ENCODE measurements around the gene SLC7A4. TPM values are rescaled to one million over a fixed set of nuclear protein-coding genes. Genes with fewer than 3 reads are reported as not detected.
"Not testable (repeated sequence)": the region's sequence is repeated elsewhere in the genome, so short reads cannot be mapped to it uniquely, and the experiment has no call there.

The SLC7A4 gene
- total and polyA plus RNA-seq, 7 experiments from 2014 or later: 0.08 to 0.13 (median 0.13) TPM; not detected in 4

- Histone ChIP-seq H3K36me3 (ENCODE audit: control insufficient read depth in 2 of 3, insufficient read depth in 3 of 3, low read length in 3 of 3) (no peaks in the 10 kb centered on the region), H3K9me3 (ENCODE audit: control insufficient read depth in 2 of 3, low read length in 3 of 3) (no peaks in the 10 kb centered on the region), H3K27me3 (ENCODE audit: control insufficient read depth in 2 of 2, insufficient read depth in 2 of 2, low read length in 2 of 2) (no peaks in the 10 kb centered on the region), H3K4me1 (ENCODE audit: control insufficient read depth in 2 of 2, insufficient read depth in 2 of 2, low read length in 2 of 2) (no peaks in the 10 kb centered on the region), H3K4me3 (ENCODE audit: low read length) (no peak overlapping the region), H3K27ac (ENCODE audit: low read depth, low read length) (no peak overlapping the region)
- Mint-ChIP-seq H3K4me3 (no peak overlapping the region), H3K36me3 (no peaks in the 10 kb centered on the region), H3K4me1 (peaks cover 0 to 4% (median 0%) of the 10 kb centered on the region in 7 donors), H3K9me3 (no peaks in the 10 kb centered on the region), H3K27me3 (peaks cover 0 to 5% (median 0%) of the 10 kb centered on the region in 5 donors), H3K27ac (no peak overlapping the region)
- ChIA-PET CTCF (interaction anchor here (1.0 kb wide), 1 partner anchor 118 kb away, joined by 3 read pairs; no protein-coding TSS in a partner anchor), POLR2A (no interaction called here)
- no peak for DNase-seq
- intact Hi-C loops (cut with micrococcal nuclease): no loop called here
- no peak for ATAC-seq
Observed at GRCh38 chr22:21069375-21069774, 37.0 kb upstream of the SLC7A4 start.

DNA sequence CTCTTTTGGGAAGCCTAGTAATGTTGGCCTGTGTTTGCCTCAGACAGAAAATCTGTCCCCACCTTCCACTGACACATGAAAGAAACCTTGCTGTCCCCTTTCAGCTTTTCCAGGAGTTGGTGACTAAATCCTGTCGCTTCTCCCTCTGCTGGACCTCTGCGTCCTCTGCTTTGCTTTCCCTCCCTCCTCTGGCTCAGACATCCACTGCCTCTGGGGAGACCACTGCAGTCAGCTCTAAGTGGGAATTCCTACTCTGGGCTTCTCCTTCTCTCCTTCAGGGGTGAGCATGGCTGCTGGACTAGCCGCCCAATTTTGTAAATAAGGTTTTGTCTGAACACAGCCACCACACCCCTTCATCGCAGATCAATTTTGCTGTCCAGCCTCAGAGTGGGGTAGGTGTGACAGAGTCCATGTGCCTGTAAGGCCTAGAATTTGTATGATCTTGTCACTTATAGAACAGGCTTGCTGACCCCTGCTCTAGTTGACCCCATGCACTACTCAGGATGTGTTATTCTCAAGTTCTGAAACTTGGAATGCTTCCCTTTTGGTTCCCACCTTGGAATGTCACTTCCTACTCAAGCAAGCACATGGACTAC is 36.4 kb upstream of the SLC7A4 start:
- ChIA-PET POLR2A (no interaction called here), CTCF (interaction anchor here (1.0 kb wide), 1 partner anchor 118 kb away, joined by 3 read pairs; no protein-coding TSS in a partner anchor)
- intact Hi-C loops (cut with micrococcal nuclease): no loop called here
- Histone ChIP-seq H3K4me3 (ENCODE audit: low read length) (no peak overlapping the region), H3K27ac (ENCODE audit: low read depth, low read length) (no peak overlapping the region), H3K27me3 (ENCODE audit: control insufficient read depth in 2 of 2, insufficient read depth in 2 of 2, low read length in 2 of 2) (no peaks in the 10 kb centered on the region), H3K36me3 (ENCODE audit: control insufficient read depth in 2 of 3, insufficient read depth in 3 of 3, low read length in 3 of 3) (no peaks in the 10 kb centered on the region), H3K9me3 (ENCODE audit: control insufficient read depth in 2 of 3, low read length in 3 of 3) (no peaks in the 10 kb centered on the region), H3K4me1 (ENCODE audit: control insufficient read depth in 2 of 2, insufficient read depth in 2 of 2, low read length in 2 of 2) (no peaks in the 10 kb centered on the region)
- H3K27ac Mint-ChIP-seq: no peak overlapping the region
- peaks cover 0 to 5% (median 0%) of the 10 kb centered on the region in 5 donors for H3K27me3 Mint-ChIP-seq
- no peaks in the 10 kb centered on the region for H3K9me3 Mint-ChIP-seq
- DNase-seq: no peak
- no peak for ATAC-seq
- peaks cover 0 to 4% (median 0%) of the 10 kb centered on the region in 7 donors for H3K4me1 Mint-ChIP-seq
- H3K4me3 Mint-ChIP-seq: no peak overlapping the region
- no peaks in the 10 kb centered on the region for H3K36me3 Mint-ChIP-seq

DNA sequence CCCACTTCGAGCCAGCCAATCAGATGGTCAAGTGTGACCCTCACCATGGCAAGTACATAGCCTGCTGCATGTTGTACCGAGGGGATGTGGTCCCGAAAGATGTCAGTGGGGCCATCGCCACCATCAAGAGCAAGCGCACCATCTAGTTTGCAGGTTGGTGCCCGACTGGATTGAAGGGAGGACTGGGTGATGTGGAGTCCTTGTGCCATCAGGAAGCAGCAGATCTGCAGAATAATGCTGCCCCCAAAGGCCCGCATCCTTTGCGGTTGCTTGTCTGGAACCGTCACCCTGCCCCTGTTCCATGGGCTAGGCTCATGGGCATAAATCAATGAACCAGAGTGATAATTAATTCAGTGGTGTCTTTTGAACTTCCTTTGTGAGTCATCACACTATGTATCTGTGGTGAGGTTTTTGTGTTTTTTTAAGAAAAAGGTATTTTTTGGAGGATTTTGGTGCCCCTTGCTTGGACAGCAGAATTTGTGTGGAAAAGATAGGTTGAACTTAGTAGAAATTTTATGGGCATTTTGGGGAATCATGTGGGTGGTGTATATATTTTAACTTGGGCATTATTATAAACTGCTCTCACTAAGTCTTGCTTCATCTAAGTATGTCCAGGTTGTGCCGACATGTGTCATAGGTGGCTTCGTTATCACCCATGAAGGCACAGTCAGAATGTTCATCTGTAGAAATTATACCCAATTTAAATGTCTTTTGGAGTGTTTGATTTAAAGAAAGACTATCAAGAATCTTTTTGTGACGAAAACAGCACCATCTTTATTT is 35.7 kb upstream of the SLC7A4 start:
- Mint-ChIP-seq H3K9me3 (no peaks in the 10 kb centered on the region), H3K4me3 (no peak overlapping the region), H3K27ac (no peak overlapping the region), H3K36me3 (no peaks in the 10 kb centered on the region), H3K27me3 (peaks cover 0 to 5% (median 0%) of the 10 kb centered on the region in 5 donors), H3K4me1 (peaks cover 0 to 4% (median 0%) of the 10 kb centered on the region in 7 donors)
- Histone ChIP-seq H3K36me3 (ENCODE audit: control insufficient read depth in 2 of 3, insufficient read depth in 3 of 3, low read length in 3 of 3) (no peaks in the 10 kb centered on the region), H3K4me1 (ENCODE audit: control insufficient read depth in 2 of 2, insufficient read depth in 2 of 2, low read length in 2 of 2) (no peaks in the 10 kb centered on the region), H3K4me3 (ENCODE audit: low read length) (no peak overlapping the region), H3K9me3 (ENCODE audit: control insufficient read depth in 2 of 3, low read length in 3 of 3) (no peaks in the 10 kb centered on the region), H3K27me3 (ENCODE audit: control insufficient read depth in 2 of 2, insufficient read depth in 2 of 2, low read length in 2 of 2) (no peaks in the 10 kb centered on the region), H3K27ac (ENCODE audit: low read depth, low read length) (no peak overlapping the region)
- ATAC-seq (no peak), DNase-seq (no peak)
- CTCF ChIA-PET: no interaction called here
- POLR2A ChIA-PET: no interaction called here
- intact Hi-C loops (cut with micrococcal nuclease): no loop called here

DNA sequence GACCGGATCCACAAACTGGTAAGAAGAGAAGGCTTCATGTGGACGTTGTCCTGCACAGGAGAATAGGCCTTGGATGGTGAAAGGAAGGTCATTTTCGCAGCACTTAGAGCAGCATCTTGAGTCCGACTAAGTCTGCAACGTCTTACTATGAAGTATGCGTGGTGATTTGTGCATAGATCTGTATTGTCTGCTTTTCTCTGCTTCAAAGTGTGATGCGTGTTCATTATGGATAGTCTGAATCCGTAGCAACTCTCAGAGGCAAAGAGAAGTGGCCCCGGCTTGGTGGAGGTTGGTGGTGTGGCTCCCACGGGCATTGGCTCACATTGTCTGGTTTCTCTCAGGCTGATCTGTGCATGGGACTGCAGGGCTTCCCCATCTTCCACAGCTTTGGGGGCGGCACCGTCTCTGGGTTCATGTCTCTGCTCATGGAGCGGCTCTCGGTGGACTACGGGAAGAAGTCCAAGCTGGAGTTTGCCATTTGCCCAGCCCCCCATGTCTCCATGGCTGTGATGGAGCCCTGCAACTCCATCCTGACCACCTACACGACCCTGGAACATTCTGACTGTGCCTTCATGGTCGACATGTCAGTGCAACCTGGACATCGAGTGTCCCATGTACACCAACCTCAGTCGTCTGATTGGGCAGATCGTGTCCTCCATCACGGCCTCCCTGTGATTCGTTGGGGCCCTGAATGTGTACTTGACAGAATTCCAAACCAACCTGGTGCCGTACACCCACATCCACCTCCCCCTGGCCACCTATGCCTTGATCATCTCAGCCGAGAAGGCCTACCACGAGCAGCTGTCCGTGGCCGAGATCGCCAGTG is 34.9 kb upstream of the SLC7A4 start:
- no peak overlapping the region for H3K4me3 ChIP-seq (ENCODE audit: low read length)
- no peaks in the 10 kb centered on the region for H3K36me3 ChIP-seq (ENCODE audit: control insufficient read depth in 2 of 3, insufficient read depth in 3 of 3, low read length in 3 of 3)
- no peaks in the 10 kb centered on the region for H3K9me3 ChIP-seq (ENCODE audit: control insufficient read depth in 2 of 3, low read length in 3 of 3)
- Mint-ChIP-seq H3K4me3 (no peak overlapping the region), H3K27me3 (peaks cover 0 to 5% (median 0%) of the 10 kb centered on the region in 5 donors), H3K9me3 (no peaks in the 10 kb centered on the region), H3K27ac (no peak overlapping the region), H3K36me3 (no peaks in the 10 kb centered on the region), H3K4me1 (peaks cover 0 to 4% (median 0%) of the 10 kb centered on the region in 7 donors)
- ChIA-PET POLR2A (no interaction called here), CTCF (no interaction called here)
- ATAC-seq: no peak
- no peaks in the 10 kb centered on the region for H3K4me1 ChIP-seq (ENCODE audit: control insufficient read depth in 2 of 2, insufficient read depth in 2 of 2, low read length in 2 of 2)
- no peak for DNase-seq
- intact Hi-C loops (cut with micrococcal nuclease): no loop called here
- H3K27ac ChIP-seq (ENCODE audit: low read depth, low read length): no peak overlapping the region
- H3K27me3 ChIP-seq (ENCODE audit: control insufficient read depth in 2 of 2, insufficient read depth in 2 of 2, low read length in 2 of 2): no peaks in the 10 kb centered on the region

DNA sequence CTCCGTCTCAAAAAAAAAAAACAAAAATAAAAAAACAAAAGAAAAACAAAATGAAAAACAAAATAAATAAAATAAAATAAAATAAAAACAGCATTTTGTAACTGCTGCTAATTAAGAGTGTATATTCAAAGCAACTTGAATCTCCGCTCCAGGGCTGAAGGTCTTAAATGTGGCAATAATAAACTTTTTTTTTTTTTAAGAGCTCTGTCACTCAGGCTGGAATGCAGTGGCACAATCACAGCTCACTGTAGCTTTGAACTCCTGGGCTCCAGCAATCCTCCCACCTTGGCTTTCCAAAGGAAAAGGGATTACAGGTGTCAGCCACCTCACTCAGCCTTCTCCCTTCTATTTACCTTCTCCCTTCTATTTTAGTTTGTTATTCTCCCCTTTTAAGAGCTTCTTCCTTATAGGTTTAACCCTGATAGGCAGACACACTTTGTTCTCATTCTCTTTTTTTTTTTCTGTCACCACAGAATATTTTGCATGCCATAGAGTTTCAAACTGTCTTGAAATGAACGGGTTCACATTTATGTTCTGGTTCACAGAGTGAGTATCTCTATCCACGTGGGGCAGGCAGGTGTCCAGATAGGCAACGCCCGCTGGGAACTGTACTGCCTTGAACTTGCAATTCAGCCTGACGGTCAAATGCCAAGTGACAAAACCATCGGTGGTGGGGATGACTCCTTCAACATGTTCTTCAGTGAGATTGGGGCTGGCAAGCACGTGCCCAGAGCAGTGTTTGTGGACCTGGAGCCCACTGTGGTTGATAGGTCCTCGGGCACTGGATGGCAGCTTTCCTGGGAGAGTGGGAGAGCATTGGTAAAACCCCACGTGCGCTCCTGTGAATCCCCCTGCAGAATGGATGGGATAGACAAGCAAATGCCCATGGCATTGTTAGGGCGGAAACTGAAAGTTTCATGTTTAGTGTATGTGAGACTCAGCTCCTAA is 32.8 kb upstream of the SLC7A4 start:
- no peaks in the 10 kb centered on the region for H3K9me3 Mint-ChIP-seq
- H3K36me3 Mint-ChIP-seq: no peaks in the 10 kb centered on the region
- ChIA-PET POLR2A (no interaction called here), CTCF (interaction anchor here (0.6 kb wide), 1 partner anchor 38 kb away, joined by 5 read pairs; no protein-coding TSS in a partner anchor)
- ATAC-seq (no peak), DNase-seq (no peak)
- H3K4me1 ChIP-seq (ENCODE audit: control insufficient read depth in 2 of 2, insufficient read depth in 2 of 2, low read length in 2 of 2): no peaks in the 10 kb centered on the region
- no peak overlapping the region for H3K4me3 ChIP-seq (ENCODE audit: low read length)
- peaks cover 0 to 4% (median 0%) of the 10 kb centered on the region in 7 donors for H3K4me1 Mint-ChIP-seq
- peaks cover 0 to 5% (median 0%) of the 10 kb centered on the region in 5 donors for H3K27me3 Mint-ChIP-seq
- no peak overlapping the region for H3K27ac Mint-ChIP-seq
- H3K9me3 ChIP-seq (ENCODE audit: control insufficient read depth in 2 of 3, low read length in 3 of 3): no peaks in the 10 kb centered on the region
- intact Hi-C loops (cut with micrococcal nuclease): no loop called here
- H3K36me3 ChIP-seq (ENCODE audit: control insufficient read depth in 2 of 3, insufficient read depth in 3 of 3, low read length in 3 of 3): no peaks in the 10 kb centered on the region
- no peak overlapping the region for H3K4me3 Mint-ChIP-seq
- no peaks in the 10 kb centered on the region for H3K27me3 ChIP-seq (ENCODE audit: control insufficient read depth in 2 of 2, insufficient read depth in 2 of 2, low read length in 2 of 2)
- no peak overlapping the region for H3K27ac ChIP-seq (ENCODE audit: low read depth, low read length)

DNA sequence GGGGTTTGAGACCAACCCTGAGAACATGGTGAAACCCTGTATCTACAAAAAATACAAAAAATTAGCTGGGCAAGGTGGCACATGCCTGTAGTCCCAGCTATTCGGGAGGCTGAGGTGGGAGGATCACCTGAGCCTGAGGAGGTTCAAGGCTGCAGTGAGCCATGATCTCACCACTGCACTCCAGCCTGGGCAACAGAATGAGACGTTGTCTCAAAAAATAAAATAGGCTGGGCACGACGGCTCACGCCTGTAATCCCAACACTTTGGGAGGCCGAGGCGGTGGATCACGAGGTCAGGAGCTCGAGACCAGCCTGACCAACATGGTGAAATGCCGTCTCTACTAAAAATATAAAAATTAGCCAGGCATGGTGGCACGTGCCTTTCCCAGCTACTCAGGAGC is 32.1 kb upstream of the SLC7A4 start:
- H3K36me3 ChIP-seq (ENCODE audit: control insufficient read depth in 2 of 3, insufficient read depth in 3 of 3, low read length in 3 of 3); H3K4me3 Mint-ChIP-seq; H3K4me3 ChIP-seq (ENCODE audit: low read length); H3K27me3 ChIP-seq (ENCODE audit: control insufficient read depth in 2 of 2, insufficient read depth in 2 of 2, low read length in 2 of 2); H3K27ac Mint-ChIP-seq; H3K4me1 Mint-ChIP-seq; H3K27ac ChIP-seq (ENCODE audit: low read depth, low read length); H3K36me3 Mint-ChIP-seq; CTCF ChIA-PET; H3K4me1 ChIP-seq (ENCODE audit: control insufficient read depth in 2 of 2, insufficient read depth in 2 of 2, low read length in 2 of 2); H3K27me3 Mint-ChIP-seq; POLR2A ChIA-PET; intact Hi-C loops (cut with micrococcal nuclease); H3K9me3 Mint-ChIP-seq; H3K9me3 ChIP-seq (ENCODE audit: control insufficient read depth in 2 of 3, low read length in 3 of 3); ATAC-seq; DNase-seq: not testable (repeated sequence)
